GM10266 (cell line): ENCODE data around the gene OR10H3.
"Not testable (repeated sequence)": the region's sequence is repeated elsewhere in the genome, so short reads cannot be mapped to it uniquely, and the experiment has no call there.

Experiments used
- DNase-seq: peaks from one replicate; pipeline ENCODE4 v3.0.0; 2012; ENCODE audit errors: extremely low spot score
- TF ChIP-seq, protein P1 (sequence below): IDR thresholded peaks from 2 replicates; pipeline ENCODE4 v1.5.1; 2012; ENCODE audit warnings: mild to moderate bottlenecking, low read depth; ENCODE audit not compliant: control insufficient read depth, insufficient read depth; ENCODE audit errors: missing control alignments

OR10H3 gene

DNA sequence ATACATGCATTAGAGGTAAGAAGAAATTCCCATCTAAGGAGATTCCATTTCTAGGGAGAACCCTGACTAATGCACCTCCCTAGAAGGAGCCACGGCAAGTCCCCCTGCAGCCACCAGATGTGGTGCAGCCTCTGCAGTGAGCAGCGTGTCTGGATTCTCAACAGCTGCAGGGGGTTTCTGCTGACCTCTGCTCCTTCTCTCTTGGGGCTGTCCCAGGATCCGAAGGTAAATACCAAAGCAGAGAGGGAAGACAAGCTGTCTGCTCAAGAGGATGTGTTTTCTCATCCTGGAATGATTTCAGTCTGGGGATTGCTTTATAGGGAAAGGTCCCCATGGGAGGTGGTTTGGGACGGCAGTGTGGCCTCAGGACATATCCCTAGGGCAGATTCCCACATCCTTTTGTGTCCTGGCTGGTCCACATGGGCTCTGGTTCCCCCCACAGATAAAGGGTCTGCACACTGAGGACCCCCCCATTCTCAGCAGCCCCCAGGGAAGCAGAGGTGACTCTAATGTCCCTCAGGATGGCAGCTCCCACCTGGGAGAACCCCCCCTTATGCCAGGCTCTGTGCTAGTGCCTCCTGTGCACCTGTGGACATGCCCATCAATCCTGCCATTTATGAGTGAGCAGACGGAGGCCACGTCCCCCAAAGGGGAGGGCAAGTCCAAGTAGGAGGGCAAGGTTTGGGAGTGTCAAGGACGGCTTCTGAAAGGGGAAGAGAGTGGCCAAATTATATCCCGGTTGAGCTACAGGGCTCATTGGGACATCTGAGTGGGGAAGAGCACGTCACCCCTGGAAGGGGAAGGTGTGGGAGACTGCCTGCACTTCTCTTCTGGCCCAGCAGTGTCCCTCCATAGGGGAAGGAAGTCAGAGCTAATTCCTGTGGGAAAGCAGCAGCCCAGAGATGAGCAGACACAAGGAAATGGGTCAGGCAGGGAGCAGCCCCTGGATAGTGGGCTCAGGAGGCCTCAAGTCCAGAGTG is 39.5 kb downstream of the OR10H3 start:
- TF ChIP-seq, protein P1, sequence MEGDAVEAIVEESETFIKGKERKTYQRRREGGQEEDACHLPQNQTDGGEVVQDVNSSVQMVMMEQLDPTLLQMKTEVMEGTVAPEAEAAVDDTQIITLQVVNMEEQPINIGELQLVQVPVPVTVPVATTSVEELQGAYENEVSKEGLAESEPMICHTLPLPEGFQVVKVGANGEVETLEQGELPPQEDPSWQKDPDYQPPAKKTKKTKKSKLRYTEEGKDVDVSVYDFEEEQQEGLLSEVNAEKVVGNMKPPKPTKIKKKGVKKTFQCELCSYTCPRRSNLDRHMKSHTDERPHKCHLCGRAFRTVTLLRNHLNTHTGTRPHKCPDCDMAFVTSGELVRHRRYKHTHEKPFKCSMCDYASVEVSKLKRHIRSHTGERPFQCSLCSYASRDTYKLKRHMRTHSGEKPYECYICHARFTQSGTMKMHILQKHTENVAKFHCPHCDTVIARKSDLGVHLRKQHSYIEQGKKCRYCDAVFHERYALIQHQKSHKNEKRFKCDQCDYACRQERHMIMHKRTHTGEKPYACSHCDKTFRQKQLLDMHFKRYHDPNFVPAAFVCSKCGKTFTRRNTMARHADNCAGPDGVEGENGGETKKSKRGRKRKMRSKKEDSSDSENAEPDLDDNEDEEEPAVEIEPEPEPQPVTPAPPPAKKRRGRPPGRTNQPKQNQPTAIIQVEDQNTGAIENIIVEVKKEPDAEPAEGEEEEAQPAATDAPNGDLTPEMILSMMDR: no peak
- no peak for DNase-seq

DNA sequence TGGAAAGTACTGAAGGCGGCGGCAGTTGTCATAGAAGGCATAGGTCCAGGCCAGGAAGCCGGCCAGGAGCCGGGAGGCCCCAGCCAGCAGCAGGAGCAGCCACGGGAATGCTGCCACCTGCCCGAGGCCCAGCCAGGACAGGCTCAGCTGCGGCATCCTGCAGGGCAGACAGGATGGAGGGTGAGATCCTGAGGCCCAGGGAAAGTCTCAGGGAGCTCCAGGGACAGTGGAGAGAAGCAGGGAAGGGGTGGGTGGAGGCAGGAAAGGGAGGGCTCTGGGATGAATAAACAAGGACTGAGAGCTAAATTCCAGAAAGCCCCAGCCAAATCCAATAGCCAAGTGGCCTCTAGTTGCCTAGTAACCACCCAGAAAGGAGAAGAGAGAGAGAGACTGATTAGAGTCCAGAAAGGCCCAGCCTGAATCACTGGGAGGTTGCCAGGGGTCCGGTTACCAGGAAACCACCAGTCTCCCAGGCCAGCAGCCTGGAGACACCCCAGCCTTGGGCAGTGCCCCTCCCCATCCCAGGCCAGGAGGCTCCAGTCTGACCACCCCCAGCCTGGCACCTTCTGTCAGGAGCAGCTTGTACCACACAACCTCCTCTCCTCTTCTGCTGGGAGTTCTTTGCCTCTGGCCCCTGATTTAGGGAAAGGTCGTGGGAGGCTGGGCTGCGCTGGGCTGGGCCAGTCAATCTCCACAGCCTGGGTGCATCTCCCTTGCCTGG is 42.1 kb downstream of the OR10H3 start:
- TF ChIP-seq, protein P1: no peak
- no peak for DNase-seq

DNA sequence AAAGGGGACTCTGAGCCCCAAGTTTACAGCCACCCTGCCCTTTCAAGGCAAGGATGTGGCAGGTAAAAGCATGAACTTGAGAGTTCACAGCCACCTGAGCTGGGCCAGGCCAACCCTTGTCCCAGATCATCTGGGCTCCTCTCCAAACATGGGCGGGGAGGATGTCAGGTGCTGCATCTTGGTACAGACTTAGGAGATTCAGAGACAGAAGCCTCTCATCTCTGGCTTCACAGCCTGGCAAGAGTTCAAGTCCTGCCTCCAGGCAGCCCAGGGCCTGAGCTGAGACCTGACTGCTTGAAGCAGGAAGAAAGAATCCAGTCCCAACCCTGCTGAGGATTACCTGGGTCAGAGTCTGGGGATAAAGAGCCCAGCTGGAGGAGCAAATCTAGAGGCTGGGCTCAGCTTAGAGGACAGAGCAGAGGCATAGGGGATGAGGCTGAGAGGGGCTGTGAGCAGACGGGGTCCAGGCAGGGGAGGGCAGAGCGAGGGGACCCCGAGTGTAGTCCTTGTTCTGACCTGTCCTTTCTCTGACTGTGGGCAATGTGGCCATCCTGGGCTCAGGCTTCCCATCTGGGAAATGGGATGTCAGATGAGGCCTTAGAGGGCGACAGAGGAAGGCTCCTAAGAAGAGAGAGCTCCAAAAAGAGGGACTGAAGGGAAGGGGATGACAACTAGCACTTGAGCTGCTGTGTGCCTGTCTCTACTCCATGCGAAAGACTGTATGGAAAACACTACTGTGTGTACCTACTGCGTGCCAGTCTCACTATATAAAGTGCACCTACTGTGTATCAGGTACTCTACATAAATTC is 43.0 kb downstream of the OR10H3 start:
- DNase-seq: no peak
- TF ChIP-seq, protein P1: no peak

DNA sequence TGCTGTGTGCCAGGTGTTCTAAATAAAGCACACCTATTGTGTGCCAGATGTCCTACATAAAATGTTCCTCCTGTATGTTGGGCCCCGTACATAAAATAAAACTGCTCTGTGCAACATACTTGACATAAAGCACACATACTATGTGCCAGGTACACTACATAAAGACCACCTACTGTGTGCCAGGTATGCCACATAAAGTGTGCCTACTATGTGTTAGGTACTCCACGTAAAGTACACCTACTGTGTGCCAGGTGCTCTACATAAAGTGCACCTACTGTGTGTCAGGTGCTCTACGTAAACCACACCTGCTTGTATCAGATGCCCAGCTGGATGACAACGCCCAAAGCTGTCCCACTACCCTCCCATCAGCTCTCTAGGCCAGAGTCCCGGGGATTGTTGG is 43.9 kb downstream of the OR10H3 start:
- DNase-seq: no peak
- TF ChIP-seq, protein P1: no peak

DNA sequence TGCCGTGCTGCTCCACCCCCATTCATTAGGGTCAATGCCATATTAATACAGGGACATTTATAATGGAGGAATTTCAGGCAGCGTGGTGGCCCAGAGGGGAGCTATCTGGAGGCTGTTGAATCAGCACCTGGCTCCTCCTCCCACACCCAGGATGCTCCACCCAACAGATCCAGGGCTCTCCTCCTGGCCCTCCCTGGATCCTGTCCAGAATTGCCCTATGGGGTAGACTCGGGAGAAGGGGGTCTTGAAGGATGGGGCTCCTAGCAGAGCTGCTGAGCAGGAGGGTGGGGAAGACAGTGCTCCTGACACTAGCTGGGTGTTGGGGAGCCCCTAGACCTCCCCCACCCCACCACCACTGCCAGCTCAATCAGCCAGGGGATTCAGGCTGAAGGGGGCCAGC is 44.4 kb downstream of the OR10H3 start:
- TF ChIP-seq, protein P1: no peak
- DNase-seq: no peak

DNA sequence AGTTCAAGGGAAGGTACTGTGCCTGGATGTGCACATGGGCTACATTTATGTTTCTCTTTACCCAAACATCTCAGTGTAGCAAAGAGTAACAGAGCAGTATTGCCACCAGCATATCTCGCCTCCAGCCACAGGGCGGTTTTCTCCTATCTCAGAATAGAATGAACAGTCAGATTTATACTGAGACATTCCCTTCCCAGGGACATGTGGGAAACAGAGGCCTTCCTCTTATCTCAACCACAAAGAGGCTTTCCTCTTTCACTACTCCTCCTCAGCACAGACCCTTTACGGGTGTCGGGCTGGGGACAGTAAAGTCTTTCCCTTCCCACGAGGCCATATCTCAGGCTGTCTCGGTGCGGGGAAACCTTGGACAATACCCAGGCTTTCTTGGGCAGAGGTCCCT is 45.1 kb downstream of the OR10H3 start:
- not testable (repeated sequence) for DNase-seq

DNA sequence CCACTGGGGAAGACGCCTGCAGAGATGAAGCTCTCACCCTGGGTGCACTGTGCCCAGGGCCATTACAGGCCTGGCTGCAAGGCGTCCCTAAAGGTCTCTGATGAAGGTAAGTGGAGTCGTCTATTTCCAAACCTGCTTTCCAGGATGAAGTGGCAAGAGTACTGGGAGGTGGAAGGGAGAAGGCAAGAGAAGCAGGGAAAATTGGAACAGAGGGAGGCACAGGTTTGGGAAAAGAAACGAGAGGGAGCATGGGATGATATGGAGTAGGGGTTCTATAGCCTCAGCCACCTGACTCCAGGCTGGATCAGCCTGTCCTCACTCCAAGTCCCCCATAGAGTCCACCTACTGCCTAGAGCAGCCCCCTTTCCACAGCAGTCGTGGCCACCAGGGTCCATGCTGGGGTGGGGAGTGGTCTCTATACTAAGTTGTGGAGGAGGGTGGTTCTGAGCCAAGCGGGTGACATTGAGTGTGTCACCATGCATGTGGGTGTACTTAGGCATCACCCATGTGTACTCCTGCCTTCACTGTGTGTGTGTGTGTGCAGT is 49.9 kb downstream of the OR10H3 start, which contains the start of gene OR10H5:
TSS of gene OR10H5 (plus strand) at position 51 of the 545 bp plus-strand sequence. CDS start 6,388 bp downstream, outside the sequence.
- DNase-seq: no peak
- TF ChIP-seq, protein P1: no peak
